Stromal cell of bone marrow (primary cell): ENCODE measurements around the gene METTL16.

Source experiments
- DNase-seq: peaks from one replicate; pipeline ENCODE4 v3.0.0-alpha.2; 2012; ENCODE audit warnings: low read depth

Gene METTL16

GRCh38 chr17:2380226-2380922, 131.3 kb downstream of the METTL16 start:
- DNase-seq: no peak

GRCh38 chr17:2379489-2380225, 132.0 kb downstream of the METTL16 start:
- no peak for DNase-seq

- DNase-seq: no peak
Observed at GRCh38 chr17:2378905-2379304, 132.8 kb downstream of the METTL16 start.

- no peak for DNase-seq
Observed at GRCh38 chr17:2377659-2378058, 134.0 kb downstream of the METTL16 start.

GRCh38 chr17:2376107-2376506, 135.6 kb downstream of the METTL16 start:
- no peak for DNase-seq

- no peak for DNase-seq
Observed at GRCh38 chr17:2375406-2375805, 136.3 kb downstream of the METTL16 start.

- DNase-seq: no peak
Observed at GRCh38 chr17:2374549-2375285, 137.0 kb downstream of the METTL16 start.

GRCh38 chr17:2373179-2373578, 138.5 kb downstream of the METTL16 start:
- no peak for DNase-seq

- DNase-seq: no peak
Observed at GRCh38 chr17:2372681-2373080, 139.0 kb downstream of the METTL16 start.

- DNase-seq: no peak
Observed at GRCh38 chr17:2372180-2372579, 139.5 kb downstream of the METTL16 start.

- DNase-seq: no peak
Observed at GRCh38 chr17:2371183-2372130, 140.2 kb downstream of the METTL16 start.

- no peak for DNase-seq
Observed at GRCh38 chr17:2370211-2370589, 141.5 kb downstream of the METTL16 start.

- DNase-seq: no peak
Observed at GRCh38 chr17:2369551-2370210, 142.0 kb downstream of the METTL16 start.

- no peak for DNase-seq
Observed at GRCh38 chr17:2369039-2369438, 142.6 kb downstream of the METTL16 start.

- no peak for DNase-seq
Observed at GRCh38 chr17:2368359-2368758, 143.3 kb downstream of the METTL16 start.

- DNase-seq: no peak
Observed at GRCh38 chr17:2366747-2367494, 144.8 kb downstream of the METTL16 start.
